ENCODE results near the gene ENTREP3.

ENTREP3 gene

GRCh38 chr1:155297384-155297783, 42.1 kb upstream of the ENTREP3 start:
- Mint-ChIP-seq H3K27ac (no peak overlapping the region), H3K4me3 (peak overlapping the region in 1 of 3 experiments; percentile 10), H3K36me3 (ENCODE audit: low read depth) (no peaks in the 10 kb centered on the region), H3K9me3 (peaks cover 3% of the 10 kb centered on the region), H3K4me1 (peaks cover 13% of the 10 kb centered on the region), H3K27me3 (ENCODE audit: low read depth) (peaks cover 44% of the 10 kb centered on the region)
- no peak for TF ChIP-seq CTCF (IDR thresholded peaks at IDR 0.05; ENCODE audit: unreplicated experiment in 3 of 3)

GRCh38 chr1:155296661-155297060, 41.4 kb upstream of the ENTREP3 start:
- Mint-ChIP-seq H3K4me3 (no peak overlapping the region), H3K36me3 (ENCODE audit: low read depth) (no peaks in the 10 kb centered on the region), H3K9me3 (peaks cover 3% of the 10 kb centered on the region), H3K4me1 (peaks cover 13% of the 10 kb centered on the region), H3K27me3 (ENCODE audit: low read depth) (peaks cover 52% of the 10 kb centered on the region), H3K27ac (no peak overlapping the region)
- no peak for TF ChIP-seq CTCF (IDR thresholded peaks at IDR 0.05; ENCODE audit: unreplicated experiment in 3 of 3)

GRCh38 chr1:155295942-155296267, 40.6 kb upstream of the ENTREP3 start:
- H3K27me3 Mint-ChIP-seq (ENCODE audit: low read depth) = peaks cover 56% of the 10 kb centered on the region
- H3K4me1 Mint-ChIP-seq = peaks cover 13% of the 10 kb centered on the region
- no peaks in the 10 kb centered on the region for H3K36me3 Mint-ChIP-seq (ENCODE audit: low read depth)
- no peak overlapping the region for H3K4me3 Mint-ChIP-seq
- H3K9me3 Mint-ChIP-seq = peaks cover 3% of the 10 kb centered on the region
- no peak overlapping the region for H3K27ac Mint-ChIP-seq
- no peak for TF ChIP-seq CTCF (IDR thresholded peaks at IDR 0.05; ENCODE audit: unreplicated experiment in 3 of 3)

- H3K9me3 Mint-ChIP-seq = peaks cover 3% of the 10 kb centered on the region
- no peak for TF ChIP-seq CTCF (IDR thresholded peaks at IDR 0.05; ENCODE audit: unreplicated experiment in 3 of 3)
- H3K4me1 Mint-ChIP-seq = peaks cover 13% of the 10 kb centered on the region
- H3K27ac Mint-ChIP-seq = no peak overlapping the region
- H3K36me3 Mint-ChIP-seq (ENCODE audit: low read depth) = no peaks in the 10 kb centered on the region
- H3K27me3 Mint-ChIP-seq (ENCODE audit: low read depth) = peaks cover 56% of the 10 kb centered on the region
- no peak overlapping the region for H3K4me3 Mint-ChIP-seq
Measured at GRCh38 chr1:155295183-155295941, 40.1 kb upstream of the ENTREP3 start.

- H3K4me3 Mint-ChIP-seq = no peak overlapping the region
- peaks cover 13% of the 10 kb centered on the region for H3K4me1 Mint-ChIP-seq
- TF ChIP-seq CTCF (IDR thresholded peaks at IDR 0.05; ENCODE audit: unreplicated experiment in 3 of 3) = no peak
Measured at GRCh38 chr1:155294520-155295182, 39.4 kb upstream of the ENTREP3 start.

More at GRCh38 chr1:155294520-155295182, 39.4 kb upstream of the ENTREP3 start:
- Mint-ChIP-seq H3K9me3 (peaks cover 3% of the 10 kb centered on the region), H3K27me3 (ENCODE audit: low read depth) (peaks cover 56% of the 10 kb centered on the region), H3K36me3 (ENCODE audit: low read depth) (no peaks in the 10 kb centered on the region), H3K27ac (no peak overlapping the region)

Data from nephron (organoid).